HepG2 (cell line): ENCODE data around the gene HDGFL3. TPM values are rescaled to one million over a fixed set of nuclear protein-coding genes. Genes with fewer than 3 reads are reported as not detected.

Experiments used
- ATAC-seq: fragments of 200-7000 bp; cut with Tn5 transposase; 3 replicates; pipeline ENCODE4 v1.9.1; 2020; ENCODE audit warnings: mild to moderate bottlenecking, moderate library complexity
- BruUV-seq: library from RNA; stranded (reverse); fragments of 400-500 nt; replicated peaks from 2 replicates; lab custom pipeline; 2021; lab: Mats Ljungman, UMichigan
- CTCF ChIA-PET: fragments of 300-600 bp; formaldehyde crosslinking; extraction: SDS; loops from one replicate; lab custom pipeline; 2021; ENCODE audit warnings: low total read pairs, inconsistent platforms, low intra/inter-chr PET ratio; lab: Yijun Ruan, JAX
- POLR2A ChIA-PET: fragments of 350-600 bp; sonication (Branson Sonifier 250); formaldehyde crosslinking; loops from one replicate; lab custom pipeline; 2020; ENCODE audit warnings: antibody characterized with exemption, inconsistent platforms; lab: Yijun Ruan, JAX
- DNase-seq: peaks from one replicate; pipeline ENCODE4 v3.0.0-alpha.2; 2015; ENCODE audit warnings: low spot score
- FAIRE-seq: peaks from 3 replicates; lab custom pipeline; 2011; peaks lifted over from hg19 to GRCh38; lab: Jason Lieb, UNC
- H2AFZ ChIP-seq: one replicate; pipeline ENCODE4 v1.6.1; 2011; ENCODE audit warnings: low read length, inconsistent platforms
- H3K27ac ChIP-seq: fragments of 300-600 bp; 3 replicates; pipeline ENCODE4 v1.8.0; 2011; ENCODE audit warnings: mixed run types, mild to moderate bottlenecking, mixed read lengths, low read length, inconsistent platforms; ENCODE audit not compliant: insufficient read depth; ENCODE audit errors: extremely low read length
- H3K27me3 ChIP-seq, 2 experiments: fragments of 200-600 bp in 1 of 2; 2 replicates in 1 of 2; 3 replicates in 1 of 2; pipeline versions ENCODE4 v1.6.0 to v1.8.0; 2011; ENCODE audit warnings: low read length in 2 of 2, mild to moderate bottlenecking in 2 of 2, moderate library complexity in 2 of 2, inconsistent platforms in 1 of 2; ENCODE audit not compliant: insufficient read depth in 2 of 2, control insufficient read depth in 1 of 2
- H3K36me3 ChIP-seq, 2 experiments: fragments of 200-600 bp in 1 of 2; replicated peaks in 1 of 2; 2 replicates in 1 of 2; 3 replicates in 1 of 2; pipeline versions ENCODE4 v1.5.1 to v1.8.0; 2011; ENCODE audit warnings: low read length in 2 of 2, inconsistent platforms in 1 of 2; ENCODE audit not compliant: insufficient read depth in 2 of 2, control insufficient read depth in 1 of 2
- H3K4me1 ChIP-seq: 2 replicates; pipeline ENCODE4 v1.5.1; 2012; ENCODE audit warnings: low read length, inconsistent platforms; ENCODE audit not compliant: insufficient read depth
- H3K4me2 ChIP-seq: 2 replicates; pipeline ENCODE4 v1.6.0; 2011; ENCODE audit warnings: low read depth, low read length, inconsistent platforms
- H3K4me3 ChIP-seq, 3 experiments: fragments of 200-600 bp in 1 of 3; sonication (generic), shearing (Covaris generic) in 1 of 3; replicated peaks in 1 of 3; 2 replicates each; pipeline ENCODE4 v1.5.1; 2011 to 2016; ENCODE audit warnings: low read length in 3 of 3, inconsistent platforms in 2 of 3, low read depth in 2 of 3, mild to moderate bottlenecking in 2 of 3, control low read depth in 1 of 3, mixed read lengths in 1 of 3; ENCODE audit not compliant: insufficient read depth in 1 of 3
- H3K79me2 ChIP-seq: one replicate; pipeline ENCODE4 v1.6.1; 2011; ENCODE audit warnings: low read length, inconsistent platforms; ENCODE audit not compliant: insufficient read depth
- H3K9ac ChIP-seq: 2 replicates; pipeline ENCODE4 v1.6.0; 2011; ENCODE audit warnings: mild to moderate bottlenecking, low read depth, low read length, inconsistent platforms; ENCODE audit not compliant: insufficient read depth
- H3K9me3 ChIP-seq: 2 replicates; pipeline ENCODE4 v1.5.1; 2012; ENCODE audit warnings: mild to moderate bottlenecking, low read length
- H4K20me1 ChIP-seq: 2 replicates; pipeline ENCODE4 v1.6.0; 2011; ENCODE audit warnings: inconsistent platforms, mild to moderate bottlenecking, low read length, moderate library complexity; ENCODE audit not compliant: insufficient read depth
- KAT2B ChIP-seq: fragments of 150-350 bp; IDR thresholded peaks from 2 replicates; pipeline ENCODE4 v1.6.1; 2014; ENCODE audit warnings: low read depth, low read length, borderline replicate concordance
- MAFG ChIP-seq: sonication (generic); formaldehyde crosslinking; IDR thresholded peaks from 2 replicates; pipeline ENCODE4 v1.5.1; 2020; ENCODE audit warnings: mild to moderate bottlenecking, missing genetic modification reagents
- XRCC5 ChIP-seq: fragments of 200-400 bp; formaldehyde crosslinking; optimal IDR thresholded peaks from 2 replicates; pipeline ENCODE3; 2017; ENCODE audit warnings: mild to moderate bottlenecking, low read length
- ZNF205 ChIP-seq: IDR thresholded peaks from 2 replicates; pipeline ENCODE4 v1.6.1; 2018; ENCODE audit warnings: missing biosample characterization, missing genetic modification reagents
- ZNF563 ChIP-seq: sonication (generic); formaldehyde crosslinking; IDR thresholded peaks from 2 replicates; pipeline ENCODE4 v1.8.0; 2022; ENCODE audit warnings: mild to moderate bottlenecking, moderate library complexity, missing genetic modification reagents
- WGBS: methylation state at CpG from one replicate; pipeline ENCODE4 v1.1.6; 2017; ENCODE audit warnings: low lambda C conversion rate; 5-methylcytosine and 5-hydroxymethylcytosine counted together
- in situ Hi-C: cut with HindIII; loops from 2 replicates; pipeline ENCODE4 v1.10.0; 2017; ENCODE audit warnings: low pct_unique_long_range_greater_than_20kb; ENCODE audit not compliant: extremely low pct_ligation_motif_present
- intact Hi-C: fragments of 100-400 bp; cut with micrococcal nuclease; formaldehyde crosslinking; loops from one replicate; pipeline ENCODE4 v1.10.0; 2022; ENCODE audit not compliant: unreplicated experiment
- polyA plus RNA-seq, 8 experiments: library from polyadenylated mRNA; depleted of rRNA in 3 of 8; stranded (reverse) in 7 of 8; unstranded in 1 of 8; fragments of >200 nt; fragmentation: Illumina TruSeq in 4 of 8; extraction: Trizol in 4 of 8; gene quantifications; 2 replicates each; pipeline versions ENCODE4 v1.2.1 to v1.2.3, GENCODE V29; 2011 to 2016; ENCODE audit warnings: low read depth in 4 of 8, missing spikeins in 1 of 8, mixed read lengths in 1 of 8; ENCODE audit not compliant: insufficient read depth in 1 of 8
- total RNA-seq, 5 experiments: library from RNA; depleted of rRNA; stranded (reverse); fragments of >200 nt; fragmentation: Illumina TruSeq; extraction: Trizol; gene quantifications; 2 replicates each; pipeline ENCODE4 v1.2.3, GENCODE V29; 2016; ENCODE audit warnings: low read depth in 1 of 5
- TF ChIP-seq, protein P1 (sequence below): sonication (generic); formaldehyde crosslinking; IDR thresholded peaks from 2 replicates; pipeline ENCODE4 v1.5.0; 2020; ENCODE audit warnings: missing genetic modification reagents
- TF ChIP-seq, protein P2 (sequence below): sonication (generic); formaldehyde crosslinking; IDR thresholded peaks from 2 replicates; pipeline ENCODE4 v1.8.0; 2022; ENCODE audit warnings: mild to moderate bottlenecking, missing genetic modification reagents, moderate library complexity
- TF ChIP-seq, protein P3 (sequence below): sonication (generic); formaldehyde crosslinking; IDR thresholded peaks from 2 replicates; pipeline ENCODE4 v1.4.0; 2020; ENCODE audit warnings: low read depth, mild to moderate bottlenecking, missing genetic modification reagents
- TF ChIP-seq, protein P4 (sequence below), 2 experiments: IDR thresholded peaks; 2 replicates each; pipeline ENCODE4 v1.6.1; 2011 to 2012; ENCODE audit warnings: low read length in 2 of 2, borderline replicate concordance in 1 of 2, low read depth in 1 of 2, mild to moderate bottlenecking in 1 of 2, moderate library complexity in 1 of 2
- TF ChIP-seq, protein P5 (sequence below): sonication (generic); formaldehyde crosslinking; IDR thresholded peaks from 2 replicates; pipeline ENCODE4 v1.4.0; 2020; ENCODE audit warnings: mild to moderate bottlenecking, missing genetic modification reagents

The HDGFL3 gene
- total and polyA plus RNA-seq, 2 of the 13 experiments (the other 11 are each of a cell fraction or from before 2014, with no cell fraction given): 0.07 to 0.09 TPM

DNA sequence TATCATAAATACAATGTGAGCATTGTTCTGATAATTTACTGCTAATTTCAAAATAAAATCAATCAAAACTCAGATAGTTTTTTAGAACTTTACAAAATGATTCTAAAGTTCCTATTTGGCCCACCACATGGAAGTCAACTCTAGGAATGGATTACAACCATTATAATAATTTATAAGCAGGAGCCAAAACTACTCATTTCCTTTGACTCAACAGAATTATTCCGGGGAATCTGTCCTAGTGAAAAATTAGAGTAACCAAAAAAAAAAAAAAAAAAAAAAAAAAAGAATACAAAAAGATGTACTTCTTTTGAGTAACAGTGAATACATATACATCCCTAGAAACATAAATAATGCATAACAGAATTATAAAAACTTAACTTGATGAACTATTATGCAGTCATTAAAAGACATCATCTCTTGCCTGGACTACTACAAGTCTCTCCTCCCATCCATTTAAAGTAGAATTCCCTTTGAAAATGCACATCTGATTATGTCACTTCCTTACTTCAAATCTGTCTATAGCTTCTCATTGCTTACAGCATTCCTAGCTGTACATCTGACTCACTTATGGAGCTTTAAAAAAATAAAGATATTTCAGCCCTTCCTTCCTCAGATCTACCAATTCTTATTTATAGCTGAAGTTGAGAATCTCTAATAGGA is 43.4 kb downstream of the HDGFL3 start:
- Histone ChIP-seq H3K4me3 (no peak overlapping the region), H3K4me2 (no peak overlapping the region), H4K20me1 (no peaks in the 10 kb centered on the region), H2AFZ (no peak overlapping the region)
- POLR2A ChIA-PET: no interaction called here
- 0% methylated on average over 1 of the region's 1 CpG for WGBS
- TF ChIP-seq ZNF205 (CRISPR knock-in tag) (no peak), XRCC5 (no peak)
- TF ChIP-seq, all 625 proteins: peak for 0
- Histone ChIP-seq H3K36me3 (no peaks in the 10 kb centered on the region), H3K79me2 (no peaks in the 10 kb centered on the region), H3K27me3 (no peaks in the 10 kb centered on the region; a peak in 1 of 5 replicates), H3K4me1 (no peaks in the 10 kb centered on the region), H3K9me3 (no peaks in the 10 kb centered on the region), H3K27ac (no peak overlapping the region), H3K9ac (no peak overlapping the region)
- FAIRE-seq (no peak), DNase-seq (no peak), ATAC-seq (no peak)
- BruUV-seq: no TSS peak
- in situ Hi-C loops (no loop called here), intact Hi-C loops (no loop called here)
- CTCF ChIA-PET: no interaction called here

DNA sequence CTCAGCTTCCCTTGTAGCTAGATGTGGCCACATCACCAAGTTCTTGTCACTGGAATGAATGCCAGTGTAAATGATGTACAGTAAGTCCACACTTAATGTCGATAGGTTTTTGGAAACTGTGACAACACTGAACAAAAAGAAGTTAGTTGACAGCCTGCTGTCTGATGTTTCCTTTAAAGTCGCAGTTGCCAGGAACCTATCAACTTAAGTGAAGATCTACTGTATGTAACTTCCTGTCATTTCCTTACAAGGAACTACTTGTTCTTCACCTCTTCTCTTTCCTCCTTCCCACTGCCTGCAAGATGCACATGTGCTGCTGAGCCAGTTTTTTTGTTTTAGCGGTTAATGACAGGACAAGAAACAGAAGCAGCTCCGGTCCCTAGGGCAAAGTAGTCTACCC is 44.6 kb downstream of the HDGFL3 start:
- ChIA-PET POLR2A (no interaction called here), CTCF (no interaction called here)
- no peaks in the 10 kb centered on the region for H4K20me1 ChIP-seq
- in situ Hi-C loops: no loop called here
- H3K4me2 ChIP-seq: no peak overlapping the region
- H3K9me3 ChIP-seq: no peaks in the 10 kb centered on the region
- intact Hi-C loops: no loop called here
- no peaks in the 10 kb centered on the region for H3K79me2 ChIP-seq
- H3K36me3 ChIP-seq: no peaks in the 10 kb centered on the region
- H3K27ac ChIP-seq: no peak overlapping the region
- no peak overlapping the region for H3K9ac ChIP-seq
- ATAC-seq (no peak), FAIRE-seq (no peak), DNase-seq (no peak)
- H3K4me1 ChIP-seq: no peaks in the 10 kb centered on the region
- 0% methylated on average over 4 of the region's 4 CpGs for WGBS
- no TSS peak for BruUV-seq
- H3K27me3 ChIP-seq: no peaks in the 10 kb centered on the region; a peak in 1 of 5 replicates
- no peak overlapping the region for H3K4me3 ChIP-seq
- H2AFZ ChIP-seq: no peak overlapping the region
- TF ChIP-seq ZNF563 (CRISPR knock-in tag): no peak
- TF ChIP-seq, protein P1, sequence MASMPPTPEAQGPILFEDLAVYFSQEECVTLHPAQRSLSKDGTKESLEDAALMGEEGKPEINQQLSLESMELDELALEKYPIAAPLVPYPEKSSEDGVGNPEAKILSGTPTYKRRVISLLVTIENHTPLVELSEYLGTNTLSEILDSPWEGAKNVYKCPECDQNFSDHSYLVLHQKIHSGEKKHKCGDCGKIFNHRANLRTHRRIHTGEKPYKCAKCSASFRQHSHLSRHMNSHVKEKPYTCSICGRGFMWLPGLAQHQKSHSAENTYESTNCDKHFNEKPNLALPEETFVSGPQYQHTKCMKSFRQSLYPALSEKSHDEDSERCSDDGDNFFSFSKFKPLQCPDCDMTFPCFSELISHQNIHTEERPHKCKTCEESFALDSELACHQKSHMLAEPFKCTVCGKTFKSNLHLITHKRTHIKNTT (CRISPR knock-in tag): no peak
- TF ChIP-seq, protein P2, sequence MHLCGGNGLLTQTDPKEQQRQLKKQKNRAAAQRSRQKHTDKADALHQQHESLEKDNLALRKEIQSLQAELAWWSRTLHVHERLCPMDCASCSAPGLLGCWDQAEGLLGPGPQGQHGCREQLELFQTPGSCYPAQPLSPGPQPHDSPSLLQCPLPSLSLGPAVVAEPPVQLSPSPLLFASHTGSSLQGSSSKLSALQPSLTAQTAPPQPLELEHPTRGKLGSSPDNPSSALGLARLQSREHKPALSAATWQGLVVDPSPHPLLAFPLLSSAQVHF: no peak
- TF ChIP-seq, protein P3, sequence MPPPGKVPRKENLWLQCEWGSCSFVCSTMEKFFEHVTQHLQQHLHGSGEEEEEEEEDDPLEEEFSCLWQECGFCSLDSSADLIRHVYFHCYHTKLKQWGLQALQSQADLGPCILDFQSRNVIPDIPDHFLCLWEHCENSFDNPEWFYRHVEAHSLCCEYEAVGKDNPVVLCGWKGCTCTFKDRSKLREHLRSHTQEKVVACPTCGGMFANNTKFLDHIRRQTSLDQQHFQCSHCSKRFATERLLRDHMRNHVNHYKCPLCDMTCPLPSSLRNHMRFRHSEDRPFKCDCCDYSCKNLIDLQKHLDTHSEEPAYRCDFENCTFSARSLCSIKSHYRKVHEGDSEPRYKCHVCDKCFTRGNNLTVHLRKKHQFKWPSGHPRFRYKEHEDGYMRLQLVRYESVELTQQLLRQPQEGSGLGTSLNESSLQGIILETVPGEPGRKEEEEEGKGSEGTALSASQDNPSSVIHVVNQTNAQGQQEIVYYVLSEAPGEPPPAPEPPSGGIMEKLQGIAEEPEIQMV (CRISPR knock-in tag): no peak
- TF ChIP-seq KAT2B: no peak
- TF ChIP-seq MAFG (CRISPR knock-in tag): no peak
- TF ChIP-seq, protein P4, sequence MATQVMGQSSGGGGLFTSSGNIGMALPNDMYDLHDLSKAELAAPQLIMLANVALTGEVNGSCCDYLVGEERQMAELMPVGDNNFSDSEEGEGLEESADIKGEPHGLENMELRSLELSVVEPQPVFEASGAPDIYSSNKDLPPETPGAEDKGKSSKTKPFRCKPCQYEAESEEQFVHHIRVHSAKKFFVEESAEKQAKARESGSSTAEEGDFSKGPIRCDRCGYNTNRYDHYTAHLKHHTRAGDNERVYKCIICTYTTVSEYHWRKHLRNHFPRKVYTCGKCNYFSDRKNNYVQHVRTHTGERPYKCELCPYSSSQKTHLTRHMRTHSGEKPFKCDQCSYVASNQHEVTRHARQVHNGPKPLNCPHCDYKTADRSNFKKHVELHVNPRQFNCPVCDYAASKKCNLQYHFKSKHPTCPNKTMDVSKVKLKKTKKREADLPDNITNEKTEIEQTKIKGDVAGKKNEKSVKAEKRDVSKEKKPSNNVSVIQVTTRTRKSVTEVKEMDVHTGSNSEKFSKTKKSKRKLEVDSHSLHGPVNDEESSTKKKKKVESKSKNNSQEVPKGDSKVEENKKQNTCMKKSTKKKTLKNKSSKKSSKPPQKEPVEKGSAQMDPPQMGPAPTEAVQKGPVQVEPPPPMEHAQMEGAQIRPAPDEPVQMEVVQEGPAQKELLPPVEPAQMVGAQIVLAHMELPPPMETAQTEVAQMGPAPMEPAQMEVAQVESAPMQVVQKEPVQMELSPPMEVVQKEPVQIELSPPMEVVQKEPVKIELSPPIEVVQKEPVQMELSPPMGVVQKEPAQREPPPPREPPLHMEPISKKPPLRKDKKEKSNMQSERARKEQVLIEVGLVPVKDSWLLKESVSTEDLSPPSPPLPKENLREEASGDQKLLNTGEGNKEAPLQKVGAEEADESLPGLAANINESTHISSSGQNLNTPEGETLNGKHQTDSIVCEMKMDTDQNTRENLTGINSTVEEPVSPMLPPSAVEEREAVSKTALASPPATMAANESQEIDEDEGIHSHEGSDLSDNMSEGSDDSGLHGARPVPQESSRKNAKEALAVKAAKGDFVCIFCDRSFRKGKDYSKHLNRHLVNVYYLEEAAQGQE (IDR thresholded peaks at IDR 0.05; ENCODE audit: borderline replicate concordance in 1 of 2, low read depth in 1 of 2, low read length in 2 of 2): no peak
- TF ChIP-seq, protein P5, sequence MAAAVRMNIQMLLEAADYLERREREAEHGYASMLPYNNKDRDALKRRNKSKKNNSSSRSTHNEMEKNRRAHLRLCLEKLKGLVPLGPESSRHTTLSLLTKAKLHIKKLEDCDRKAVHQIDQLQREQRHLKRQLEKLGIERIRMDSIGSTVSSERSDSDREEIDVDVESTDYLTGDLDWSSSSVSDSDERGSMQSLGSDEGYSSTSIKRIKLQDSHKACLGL (CRISPR knock-in tag): no peak
